RPMI7951 (cell line): ENCODE data around the gene SACM1L. TPM values are rescaled to one million over a fixed set of nuclear protein-coding genes. Genes with fewer than 3 reads are reported as not detected.
"Not testable (repeated sequence)": the region's sequence is repeated elsewhere in the genome, so short reads cannot be mapped to it uniquely, and the experiment has no call there.

Source experiments
- DNase-seq: peaks from one replicate; pipeline ENCODE4 v3.0.0-alpha.2; 2012; ENCODE audit warnings: low read depth
- total RNA-seq: library from RNA; depleted of rRNA; stranded (reverse); fragments of >200 nt; shearing (Covaris generic); gene quantifications from 2 replicates; pipeline ENCODE4 v1.2.3, GENCODE V29; 2014

Gene SACM1L
- total RNA-seq, 1 experiment from 2014 or later, result 32.3 TPM

- no peak for DNase-seq
Measured at GRCh38 chr3:45693941-45694521, 4.8 kb downstream of the SACM1L start.

GRCh38 chr3:45695166-45695565 is 6.0 kb downstream of the SACM1L start:
- not testable (repeated sequence) for DNase-seq

DNA sequence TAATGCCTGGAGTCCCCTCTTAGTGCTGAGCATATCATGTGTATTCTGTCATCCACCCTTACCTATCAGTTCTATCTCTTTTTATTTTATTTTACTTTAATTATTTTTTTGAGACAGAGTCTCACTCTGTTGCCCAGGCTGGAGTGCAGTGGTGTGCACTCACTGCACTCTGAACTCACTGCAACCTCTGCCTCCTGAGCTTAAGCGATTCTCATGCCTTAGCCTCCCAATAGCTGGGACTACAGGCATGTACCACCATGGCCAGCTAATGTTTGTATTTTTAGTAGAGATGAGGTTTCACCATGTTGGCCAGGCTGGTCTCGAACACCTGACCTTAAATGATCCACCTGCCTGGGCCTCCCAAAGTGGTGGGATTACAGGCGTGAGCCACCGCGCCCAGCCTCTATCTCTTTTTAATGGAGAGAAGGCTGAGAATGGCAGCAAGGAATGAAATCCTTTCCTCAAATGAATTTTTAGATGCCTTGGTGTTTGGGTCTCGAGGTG is 11.4 kb downstream of the SACM1L start:
- no peak for DNase-seq

- no peak for DNase-seq
Measured at GRCh38 chr3:45701172-45701867, 12.1 kb downstream of the SACM1L start.

- no peak for DNase-seq
Measured at GRCh38 chr3:45704301-45704943, 15.2 kb downstream of the SACM1L start.

GRCh38 chr3:45705839-45706808 is 16.9 kb downstream of the SACM1L start:
- no peak for DNase-seq

DNA sequence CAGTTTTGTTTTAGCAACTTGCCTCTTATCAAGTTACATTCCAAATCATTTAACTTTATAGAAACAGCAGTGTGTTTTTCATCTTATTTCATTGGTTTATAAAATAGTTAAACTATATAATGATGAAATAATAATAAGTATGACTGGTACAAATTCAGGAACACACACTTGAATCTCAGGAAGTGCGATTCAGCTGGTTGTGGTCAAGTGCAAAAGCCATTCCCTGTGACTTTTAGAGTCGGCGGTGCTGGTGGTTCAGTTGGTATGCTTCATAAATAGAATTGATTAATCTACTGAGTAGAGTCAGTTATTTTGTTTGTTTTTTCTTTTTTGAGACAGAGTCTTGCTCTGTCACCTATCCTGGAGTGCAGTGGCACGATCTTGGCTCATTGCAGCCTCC is 22.7 kb downstream of the SACM1L start:
- DNase-seq, result no peak

GRCh38 chr3:45712434-45713110 is 23.4 kb downstream of the SACM1L start:
- DNase-seq, result no peak

DNA sequence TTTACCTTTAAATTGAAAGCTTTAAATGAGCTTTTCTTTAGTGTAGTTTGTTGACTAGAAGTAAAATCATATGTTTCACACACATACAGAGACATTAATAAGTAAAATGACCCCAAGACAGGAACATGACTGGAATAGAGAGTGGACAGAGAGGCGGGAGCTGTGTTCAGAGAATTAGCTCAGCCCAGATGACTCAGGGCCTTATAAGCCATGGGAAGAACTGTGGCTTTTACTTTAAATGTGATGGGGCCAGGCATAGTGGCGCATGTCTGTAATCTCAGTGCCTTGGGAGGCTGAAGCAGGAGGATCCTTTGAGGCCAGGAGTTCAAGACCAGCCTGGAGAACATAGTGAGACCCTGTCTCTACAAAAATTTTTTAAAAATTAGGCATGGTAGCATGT is 26.7 kb downstream of the SACM1L start:
- DNase-seq, result no peak

DNA sequence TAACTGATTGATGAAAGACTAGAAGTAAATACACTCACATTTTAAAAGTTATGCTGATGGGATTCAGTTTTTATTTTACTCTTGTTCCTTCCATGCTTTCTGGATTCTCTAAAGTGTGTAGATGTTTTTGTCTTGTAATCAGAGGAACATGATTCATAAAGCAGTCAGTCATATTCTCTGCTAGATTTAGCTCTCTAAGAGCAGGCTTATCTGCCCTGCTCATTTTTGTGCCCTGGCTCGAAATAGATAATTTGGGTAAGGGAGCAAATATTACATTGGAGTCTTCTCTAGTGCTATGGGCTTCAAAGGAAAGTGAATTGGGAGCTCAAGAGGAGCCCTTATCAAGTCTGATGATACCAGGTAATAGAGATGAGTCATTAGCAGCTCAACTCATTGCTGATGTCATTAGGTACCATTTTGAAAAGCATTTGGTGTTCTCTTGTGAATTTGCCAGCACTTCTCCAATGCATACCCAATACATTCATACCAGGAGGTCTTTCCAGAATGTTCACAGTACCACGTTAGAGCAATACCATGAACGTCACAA is 27.7 kb downstream of the SACM1L start:
- no peak for DNase-seq

- no peak for DNase-seq
Measured at GRCh38 chr3:45719655-45720487, 30.7 kb downstream of the SACM1L start.

DNA sequence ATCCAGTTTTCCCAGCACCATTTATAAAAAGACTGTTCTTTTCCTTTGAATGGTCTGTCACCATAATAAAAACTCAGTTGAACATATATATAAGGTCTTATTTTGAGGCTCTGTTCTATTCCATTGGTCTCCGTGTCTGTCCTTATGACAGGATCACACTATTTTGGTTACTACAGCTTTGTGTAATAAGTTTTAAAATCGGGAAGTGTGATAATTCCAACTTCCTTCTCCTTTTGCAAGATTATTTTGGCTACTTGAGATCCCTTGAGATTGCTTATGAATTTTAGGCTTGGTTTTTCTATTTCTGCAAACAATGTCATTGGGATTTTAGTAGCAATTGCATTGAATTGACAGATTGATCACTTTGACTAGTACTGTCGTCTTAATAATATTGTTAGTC is 35.7 kb downstream of the SACM1L start:
- no peak for DNase-seq

- DNase-seq, result no peak
Measured at GRCh38 chr3:45729614-45730013, 40.4 kb downstream of the SACM1L start.

GRCh38 chr3:45730409-45731154 is 41.4 kb downstream of the SACM1L start:
- no peak for DNase-seq

DNA sequence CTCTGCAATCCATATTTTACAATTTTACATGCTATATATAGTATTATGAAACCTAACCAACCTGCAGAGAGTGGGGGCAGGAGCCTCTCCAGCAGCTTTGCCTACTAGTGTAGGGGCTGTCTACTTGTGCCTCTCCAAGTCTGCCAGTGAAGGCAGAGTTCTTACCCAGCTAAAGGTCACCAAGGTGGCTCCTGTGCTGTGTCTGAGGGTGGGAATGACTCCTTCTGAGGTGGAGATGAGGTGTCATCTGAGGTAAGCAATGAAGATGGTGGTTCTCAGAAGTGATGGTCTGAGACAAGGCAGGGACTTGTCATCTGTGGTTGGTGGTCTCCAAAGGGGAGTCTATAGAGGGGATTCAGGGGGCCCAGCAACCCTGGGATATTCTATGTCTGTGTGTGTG is 47.5 kb downstream of the SACM1L start:
- DNase-seq, result no peak

GRCh38 chr3:45737234-45737633 is 48.0 kb downstream of the SACM1L start:
- DNase-seq, result no peak

- DNase-seq, result no peak
Measured at GRCh38 chr3:45739991-45740390, 50.8 kb downstream of the SACM1L start.

DNA sequence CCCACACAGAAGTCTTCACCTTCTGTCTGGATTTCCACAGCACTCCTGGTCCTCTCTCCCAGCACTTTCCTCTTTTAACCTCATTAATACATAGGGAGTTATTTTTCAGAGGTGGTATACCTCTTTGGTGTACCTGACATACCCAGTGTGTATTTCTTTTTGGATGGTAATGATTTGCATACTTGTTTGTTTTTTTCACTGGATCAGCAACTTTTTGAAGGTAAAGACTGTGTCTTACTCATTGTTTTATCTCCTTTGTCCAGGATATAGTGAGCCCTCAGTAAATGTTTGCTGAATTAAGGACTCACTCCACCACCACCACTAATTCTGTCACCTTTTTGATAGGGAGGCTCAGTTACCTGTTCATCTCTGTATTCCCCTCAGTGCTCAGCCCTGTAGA is 52.1 kb downstream of the SACM1L start:
- no peak for DNase-seq

GRCh38 chr3:45741742-45742460 is 52.7 kb downstream of the SACM1L start:
- no peak for DNase-seq
